NCI-H2171 treated with DMSO at 0.1 percent for 48 hours (cell line): ENCODE data around the gene SUMO2.

Source experiments
- DNase-seq: peaks from one replicate; lab custom pipeline; 2025; lab: John Stamatoyannopoulos, UW

SUMO2 gene

GRCh38 chr17:75124041-75124818, 58.5 kb downstream of the SUMO2 start:
- peak; percentile 92 for DNase-seq

- DNase-seq: no peak
Measured at GRCh38 chr17:75118307-75118706, 64.5 kb downstream of the SUMO2 start.

- no peak for DNase-seq
Measured at GRCh38 chr17:75116737-75117136, 66.0 kb downstream of the SUMO2 start.
